H9 (cell line): ENCODE data around the gene TARBP2. TPM values are rescaled to one million over a fixed set of nuclear protein-coding genes. Genes with fewer than 3 reads are reported as not detected.

ENCODE experiments used
- DNase-seq: peaks from one replicate; pipeline ENCODE4 v3.0.0-alpha.2; 2017
- H2AFZ ChIP-seq: one replicate; pipeline ENCODE4 v1.6.1; 2013; ENCODE audit warnings: mild to moderate bottlenecking, low read length, control low read depth, moderate library complexity
- H2AK5ac ChIP-seq: 2 replicates; pipeline ENCODE4 v1.6.1; 2013; ENCODE audit warnings: low read length, control low read depth, mixed read lengths; ENCODE audit not compliant: insufficient read length
- H2BK120ac ChIP-seq: one replicate; pipeline ENCODE4 v1.6.1; 2013; ENCODE audit warnings: low read depth, mild to moderate bottlenecking, low read length, control low read depth, inconsistent platforms; ENCODE audit not compliant: poor library complexity, severe bottlenecking
- H2BK12ac ChIP-seq: 2 replicates; pipeline ENCODE4 v1.6.1; 2013; ENCODE audit warnings: low read length, control low read depth, mixed read lengths, low read depth; ENCODE audit not compliant: insufficient read length
- H2BK15ac ChIP-seq: 2 replicates; pipeline ENCODE4 v1.6.1; 2013; ENCODE audit warnings: low read depth, low read length, control low read depth
- H2BK20ac ChIP-seq: one replicate; pipeline ENCODE4 v1.6.1; 2013; ENCODE audit warnings: low read depth, mild to moderate bottlenecking, low read length, control low read depth, inconsistent platforms; ENCODE audit not compliant: poor library complexity, severe bottlenecking
- H2BK5ac ChIP-seq: 2 replicates; pipeline ENCODE4 v1.6.1; 2013; ENCODE audit warnings: low read length, control low read depth, mixed read lengths; ENCODE audit not compliant: insufficient read length
- H3K14ac ChIP-seq: 2 replicates; pipeline ENCODE4 v1.6.1; 2013; ENCODE audit warnings: low read length, control low read depth; ENCODE audit not compliant: insufficient read depth
- H3K18ac ChIP-seq: 2 replicates; pipeline ENCODE4 v1.6.1; 2013; ENCODE audit warnings: low read depth, mild to moderate bottlenecking, mixed read lengths, low read length, control low read depth; ENCODE audit not compliant: insufficient read length
- H3K23ac ChIP-seq: 2 replicates; pipeline ENCODE4 v1.6.1; 2013; ENCODE audit warnings: low read length, control low read depth, mixed read lengths, low read depth; ENCODE audit not compliant: insufficient read length
- H3K23me2 ChIP-seq: 2 replicates; pipeline ENCODE4 v1.6.1; 2013; ENCODE audit warnings: low read depth, mild to moderate bottlenecking, mixed read lengths, low read length, control low read depth; ENCODE audit not compliant: insufficient read length, poor library complexity, severe bottlenecking
- H3K27ac ChIP-seq: 2 replicates; pipeline ENCODE4 v1.5.1; 2013; ENCODE audit warnings: low read length, control low read depth, mixed read lengths, low read depth; ENCODE audit not compliant: insufficient read length
- H3K27me3 ChIP-seq: 2 replicates; pipeline ENCODE4 v1.6.1; 2013; ENCODE audit warnings: low read length, control low read depth, inconsistent platforms; ENCODE audit not compliant: insufficient read depth
- H3K4ac ChIP-seq: 2 replicates; pipeline ENCODE4 v1.6.1; 2013; ENCODE audit warnings: low read depth, mild to moderate bottlenecking, control low read depth, inconsistent platforms, low read length, moderate library complexity
- H3K4me1 ChIP-seq: 2 replicates; pipeline ENCODE4 v1.6.1; 2013; ENCODE audit warnings: low read length, control low read depth, inconsistent platforms; ENCODE audit not compliant: insufficient read depth
- H3K4me2 ChIP-seq: 2 replicates; pipeline ENCODE4 v1.6.1; 2013; ENCODE audit warnings: low read length, control low read depth, mixed read lengths; ENCODE audit not compliant: insufficient read length, insufficient read depth
- H3K56ac ChIP-seq: 2 replicates; pipeline ENCODE4 v1.6.1; 2013; ENCODE audit warnings: low read depth, mild to moderate bottlenecking, mixed read lengths, low read length, control low read depth; ENCODE audit not compliant: insufficient read length
- H3K79me1 ChIP-seq: 2 replicates; pipeline ENCODE4 v1.6.1; 2013; ENCODE audit warnings: low read depth, mild to moderate bottlenecking, moderate library complexity, low read length, control low read depth, inconsistent platforms; ENCODE audit not compliant: insufficient read depth, poor library complexity, severe bottlenecking
- H3K79me2 ChIP-seq: 2 replicates; pipeline ENCODE4 v1.6.1; 2013; ENCODE audit warnings: low read length, control low read depth, inconsistent platforms; ENCODE audit not compliant: insufficient read depth
- H3K9ac ChIP-seq: 2 replicates; pipeline ENCODE4 v1.6.1; 2013; ENCODE audit warnings: low read length, control low read depth, mixed read lengths; ENCODE audit not compliant: insufficient read length; ENCODE audit errors: extremely low read depth
- H3K9me3 ChIP-seq: one replicate; pipeline ENCODE4 v1.6.1; 2013; ENCODE audit warnings: low read depth, low read length, inconsistent platforms; ENCODE audit not compliant: control insufficient read depth
- H3T11ph ChIP-seq: one replicate; pipeline ENCODE4 v1.6.1; 2013; ENCODE audit warnings: mild to moderate bottlenecking, low read length, control low read depth, inconsistent platforms
- H4K20me1 ChIP-seq: one replicate; pipeline ENCODE4 v1.6.1; 2013; ENCODE audit not compliant: control insufficient read depth, insufficient read length, insufficient read depth
- H4K5ac ChIP-seq: 2 replicates; pipeline ENCODE4 v1.6.1; 2013; ENCODE audit warnings: low read depth, mild to moderate bottlenecking, mixed read lengths, low read length, control low read depth; ENCODE audit not compliant: insufficient read length
- H4K8ac ChIP-seq: replicated peaks from 2 replicates; pipeline ENCODE4 v1.6.1; 2013; ENCODE audit warnings: low read length, control low read depth, mixed read lengths, low read depth; ENCODE audit not compliant: insufficient read length
- H4K91ac ChIP-seq: 2 replicates; pipeline ENCODE4 v1.6.1; 2013; ENCODE audit warnings: low read depth, mild to moderate bottlenecking, moderate library complexity, mixed read lengths, low read length, control low read depth; ENCODE audit not compliant: insufficient read length
- H3K27ac Mint-ChIP-seq, 3 experiments: 2 replicates in 2 of 3; 3 replicates in 1 of 3; pipeline ENCODE4 v1.8.0; 2020 to 2021; ENCODE audit warnings: mixed read lengths in 3 of 3, mild to moderate bottlenecking in 1 of 3, moderate library complexity in 1 of 3
- H3K27me3 Mint-ChIP-seq: 2 replicates; pipeline ENCODE4 v1.8.0; 2021; ENCODE audit warnings: low read depth, mild to moderate bottlenecking, moderate library complexity, mixed read lengths
- H3K36me3 Mint-ChIP-seq, 3 experiments: 2 replicates in 2 of 3; 3 replicates in 1 of 3; pipeline ENCODE4 v1.8.0; 2020 to 2021; ENCODE audit warnings: low read depth in 3 of 3, mixed read lengths in 3 of 3; ENCODE audit not compliant: insufficient read depth in 1 of 3
- H3K4me1 Mint-ChIP-seq, 2 experiments: 2 replicates each; pipeline ENCODE4 v1.8.0; 2020; ENCODE audit warnings: mixed read lengths in 2 of 2
- H3K4me3 Mint-ChIP-seq, 2 experiments: 2 replicates in 1 of 2; 3 replicates in 1 of 2; pipeline ENCODE4 v1.8.0; 2020 to 2021; ENCODE audit warnings: mild to moderate bottlenecking in 2 of 2, mixed read lengths in 2 of 2, moderate library complexity in 1 of 2
- H3K9me3 Mint-ChIP-seq, 2 experiments: 2 replicates in 1 of 2; 3 replicates in 1 of 2; pipeline ENCODE4 v1.8.0; 2020; ENCODE audit warnings: mild to moderate bottlenecking in 2 of 2, mixed read lengths in 2 of 2, moderate library complexity in 1 of 2
- CTCF ChIP-seq: fragments of 200-600 bp; sonication (generic); conservative IDR thresholded peaks from 3 replicates; pipeline ENCODE4 v1.8.0; 2021; ENCODE audit warnings: antibody characterized with exemption, mild to moderate bottlenecking
- WGBS: extraction: QIAGEN DNeasy Blood & Tissue Kit; methylation state at CpG from one replicate; pipeline ENCODE4 v1.1.7; 2013; ENCODE audit warnings: missing lambda C conversion rate, low lambda C conversion rate, mixed read lengths; ENCODE audit not compliant: insufficient read length; ENCODE audit errors: extremely low coverage; 5-methylcytosine and 5-hydroxymethylcytosine counted together
- total RNA-seq: library from RNA; stranded (reverse); gene quantifications from 2 replicates; pipeline ENCODE4 v1.2.1, GENCODE V29; 2021

Gene TARBP2
- total RNA-seq, 1 experiment from 2014 or later = 79.2 TPM

DNA sequence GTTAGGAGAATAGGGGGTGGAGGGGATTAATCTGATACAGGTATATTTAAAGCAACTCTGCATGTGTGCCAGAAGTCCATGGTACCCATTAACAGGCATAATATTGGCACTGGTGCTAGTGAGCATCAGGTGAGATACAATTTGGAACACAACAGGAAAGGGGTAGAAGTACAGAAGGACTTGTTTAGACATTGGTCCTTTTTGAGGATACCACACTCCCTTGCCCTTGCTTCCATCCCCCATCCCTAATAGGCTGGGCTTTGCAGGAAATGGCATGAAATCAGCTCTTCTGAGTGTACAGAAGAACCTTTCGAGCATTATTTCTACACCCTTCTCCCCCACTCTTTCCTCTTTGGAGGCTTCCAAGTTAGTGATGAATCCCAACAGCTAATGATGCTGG lies 32.8 kb upstream of the TARBP2 start:
- Histone ChIP-seq H4K20me1 (no peaks in the 10 kb centered on the region), H2BK120ac (no peak overlapping the region), H3K27me3 (no peaks in the 10 kb centered on the region)

More for the DNA sequence above, 32.8 kb upstream of the TARBP2 start:
- DNase-seq = no peak
- H3K4me2 ChIP-seq = no peak overlapping the region
- H2BK15ac ChIP-seq = no peak overlapping the region
- H2AK5ac ChIP-seq = no peak overlapping the region
- TF ChIP-seq CTCF = no peak
- H3T11ph ChIP-seq = no peak overlapping the region
- H3K27ac Mint-ChIP-seq = peak overlapping the region in 1 of 3 experiments; percentile 92; a peak in 2 of 7 replicates
- H3K36me3 Mint-ChIP-seq = peaks cover 72 to 99% (median 92%) of the 10 kb centered on the region in 3 experiments
- no peak overlapping the region for H3K4ac ChIP-seq
- no peak overlapping the region for H2AFZ ChIP-seq
- no peak overlapping the region for H4K91ac ChIP-seq
- H3K14ac ChIP-seq = no peak overlapping the region
- H3K18ac ChIP-seq = no peak overlapping the region
- H3K9me3 ChIP-seq = no peaks in the 10 kb centered on the region
- H3K27ac ChIP-seq = no peak overlapping the region
- no peak overlapping the region for H3K9ac ChIP-seq
- H4K5ac ChIP-seq = no peak overlapping the region
- no peaks in the 10 kb centered on the region; a peak in 1 of 5 replicates for H3K9me3 Mint-ChIP-seq
- H3K79me1 ChIP-seq = peaks cover 7% of the 10 kb centered on the region
- no peak overlapping the region for H2BK5ac ChIP-seq
- H2BK20ac ChIP-seq = no peak overlapping the region
- H3K23me2 ChIP-seq = no peaks in the 10 kb centered on the region
- H3K4me1 Mint-ChIP-seq = peaks cover 22 to 47% of the 10 kb centered on the region in 2 experiments
- H3K79me2 ChIP-seq = no peaks in the 10 kb centered on the region; the same call in none of the 2 replicates
- H3K23ac ChIP-seq = no peak overlapping the region
- no CpG with 5 or more reads among the region's 1 CpG for WGBS
- no peaks in the 10 kb centered on the region for H3K4me1 ChIP-seq
- H3K56ac ChIP-seq = no peak overlapping the region
- H3K4me3 Mint-ChIP-seq = no peak overlapping the region
- no peak overlapping the region for H4K8ac ChIP-seq
- H3K27me3 Mint-ChIP-seq = no peaks in the 10 kb centered on the region
- no peak overlapping the region for H2BK12ac ChIP-seq
